Epithelial cell of proximal tubule (primary cell): ENCODE results near the gene MYRIP. TPM values are rescaled to one million over a fixed set of nuclear protein-coding genes. Genes with fewer than 3 reads are reported as not detected.

Experiments
- DNase-seq: peaks from one replicate; pipeline ENCODE4 v3.0.0-alpha.2; 2011; ENCODE audit warnings: low read depth
- H3K4me3 ChIP-seq: 2 replicates; pipeline ENCODE4 v1.5.1; 2011; ENCODE audit warnings: low read depth, mild to moderate bottlenecking, low read length
- CTCF ChIP-seq: conservative IDR thresholded peaks from 2 replicates; pipeline ENCODE4 v1.5.1; 2012; ENCODE audit warnings: low read depth, mild to moderate bottlenecking, low read length
- total RNA-seq: library from RNA; depleted of rRNA; stranded (reverse); fragments of >200 nt; gene quantifications from 2 replicates; pipeline ENCODE4 v1.2.3, GENCODE V29; 2015

The MYRIP gene
- total RNA-seq, 1 donor from 2014 or later = 0.12 TPM

GRCh38 chr3:39779511-39780230 is 29.7 kb upstream of the MYRIP start:
- H3K4me3 ChIP-seq = no peak overlapping the region
- no peak for TF ChIP-seq CTCF
- no peak for DNase-seq

- no peak for TF ChIP-seq CTCF
- no peak for DNase-seq
- H3K4me3 ChIP-seq = no peak overlapping the region
Observed at GRCh38 chr3:39780352-39780751, 29.1 kb upstream of the MYRIP start.

GRCh38 chr3:39781025-39781424 is 28.4 kb upstream of the MYRIP start:
- TF ChIP-seq CTCF = no peak
- no peak for DNase-seq
- no peak overlapping the region for H3K4me3 ChIP-seq

GRCh38 chr3:39781632-39782031 is 27.8 kb upstream of the MYRIP start:
- no peak for DNase-seq
- TF ChIP-seq CTCF = no peak
- no peak overlapping the region for H3K4me3 ChIP-seq

DNA sequence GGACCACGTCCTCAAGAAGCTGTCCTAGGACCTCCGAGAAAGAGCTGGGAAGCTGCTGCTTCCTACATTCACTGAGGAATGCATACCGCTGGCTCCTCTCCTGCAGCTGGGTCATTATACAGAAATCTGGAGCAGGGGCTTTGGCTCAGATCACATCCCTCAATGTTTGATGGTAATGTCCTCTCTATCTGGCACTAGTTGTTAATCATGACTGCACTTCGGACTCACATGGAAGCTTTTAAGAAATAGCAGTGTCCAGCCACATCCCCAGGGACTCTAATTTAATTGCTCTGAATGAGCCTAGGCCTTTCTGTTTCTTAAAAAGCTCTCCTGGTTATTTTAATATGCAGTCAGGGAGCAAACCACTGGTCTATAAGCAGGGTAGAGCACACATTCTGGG is 25.7 kb upstream of the MYRIP start:
- no peak overlapping the region for H3K4me3 ChIP-seq
- no peak for DNase-seq
- no peak for TF ChIP-seq CTCF

DNA sequence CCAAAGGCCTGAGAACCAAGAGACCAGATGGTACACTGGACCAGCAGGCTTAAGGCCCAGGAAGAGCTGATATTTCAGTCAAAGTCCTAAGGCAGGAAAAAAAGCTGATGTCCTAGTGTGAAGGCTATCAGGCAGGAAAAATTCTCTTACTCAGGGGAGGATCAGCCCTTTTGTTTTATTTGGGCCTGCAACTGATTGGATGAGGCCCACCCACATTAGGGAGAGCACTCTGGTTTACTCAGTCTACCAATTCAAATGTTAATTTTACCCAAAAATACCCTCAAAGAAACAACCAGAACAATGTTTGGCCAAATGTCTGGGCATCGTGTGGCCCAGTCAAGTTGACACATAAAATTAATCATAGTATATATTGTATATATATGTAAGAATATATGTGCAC is 24.5 kb upstream of the MYRIP start:
- no peak overlapping the region for H3K4me3 ChIP-seq
- no peak for TF ChIP-seq CTCF
- DNase-seq = no peak
